ENCODE results near the gene BHMT2.

GRCh38 chr5:79047199-79047598, 22.4 kb upstream of the BHMT2 start:
- TF ChIP-seq POLR2A (IDR thresholded peaks at IDR 0.05; ENCODE audit: low read length) = no peak
- no peak for TF ChIP-seq GATA1 (IDR thresholded peaks at IDR 0.05; ENCODE audit: low read depth, low read length)

All from erythroblast (primary cell).